ENCODE measurements around the gene KCNT1.

- no peak for TF ChIP-seq CTCF (IDR thresholded peaks at IDR 0.05)
- no peak for TF ChIP-seq POLR2A (IDR thresholded peaks at IDR 0.05)
Observed at GRCh38 chr9:135689011-135689410, 13.0 kb upstream of the KCNT1 start.

Data from uterus (tissue), 2 donors.